Skin of body (tissue), 3 donors: ENCODE measurements around the gene NUDT2. TPM values are rescaled to one million over a fixed set of nuclear protein-coding genes. Genes with fewer than 3 reads are reported as not detected.

ENCODE experiments used
- DNase-seq: peaks from one replicate; lab custom pipeline; 2025; lab: John Stamatoyannopoulos, UW
- small RNA-seq: library from RNA; depleted of rRNA; stranded (forward); fragments of <200 nt; gene quantifications from one replicate; pipeline ENCODE3, GENCODE V24; 2014; ENCODE audit warnings: low replicate concordance
- total RNA-seq: library from RNA; depleted of rRNA; stranded (reverse); fragments of >200 nt; gene quantifications from one replicate; pipeline ENCODE4 v1.2.3, GENCODE V29; 2014

Gene NUDT2
- total RNA-seq, 1 donor from 2014 or later, result 17.3 TPM

- DNase-seq, result no peak
Measured at GRCh38 chr9:34384368-34385165, 55.2 kb downstream of the NUDT2 start.

GRCh38 chr9:34385561-34386230 is 56.3 kb downstream of the NUDT2 start:
- no peak for DNase-seq

- DNase-seq, result no peak
Measured at GRCh38 chr9:34386656-34387055, 57.3 kb downstream of the NUDT2 start.

- DNase-seq, result no peak
Measured at GRCh38 chr9:34387239-34387638, 57.9 kb downstream of the NUDT2 start.

- no peak for DNase-seq
Measured at GRCh38 chr9:34392511-34392910, 63.1 kb downstream of the NUDT2 start.

Small RNA genes within 50 kb of the gene (small RNA-seq; reads per million reads assigned to genes)
- gene RF00019, result not detected
- gene RNU2-50P, result not detected

Other genes starting within 250 kb of the NUDT2 start
- gene DCAF12, start 202.9 kb upstream of the NUDT2 start, total RNA-seq, result 34.0 TPM
- 26.0 TPM for gene UBAP1, start 150.5 kb upstream of the NUDT2 start, total RNA-seq
- 2.6 TPM for gene KIF24, start 301 bp upstream of the NUDT2 start, total RNA-seq
- gene MYORG, start 47.3 kb downstream of the NUDT2 start, total RNA-seq, result 2.6 TPM
- gene FAM219A, start 129.0 kb downstream of the NUDT2 start, total RNA-seq, result 4.6 TPM
- gene DNAI1, start 129.2 kb downstream of the NUDT2 start, total RNA-seq, result 0.20 TPM
- 3.3 TPM for gene ENHO, start 193.4 kb downstream of the NUDT2 start, total RNA-seq